Breast epithelium (tissue), 3 donors: ENCODE measurements around the gene BIN1.
A peak's percentile ranks its signal among the peaks of the same experiment; 100 is the strongest.

Experiments
- POLR2A ChIP-seq: fragments of 450-650 bp; IDR thresholded peaks from one replicate; pipeline ENCODE4 v1.6.1; 2016; ENCODE audit warnings: antibody characterized with exemption, mild to moderate bottlenecking, moderate library complexity
- POLR2AphosphoS5 ChIP-seq, 3 donors: sonication (generic); formaldehyde crosslinking; IDR thresholded peaks; one replicate each; pipeline ENCODE4 v1.6.1; 2017; ENCODE audit warnings: antibody characterized with exemption in 3 of 3
- TF ChIP-seq, protein P1 (sequence below), 3 donors: fragments of 450-650 bp; IDR thresholded peaks; one replicate each; pipeline ENCODE4 v1.5.1; 2016 to 2017; ENCODE audit warnings: antibody characterized with exemption in 3 of 3, mild to moderate bottlenecking in 3 of 3, moderate library complexity in 3 of 3

DNA sequence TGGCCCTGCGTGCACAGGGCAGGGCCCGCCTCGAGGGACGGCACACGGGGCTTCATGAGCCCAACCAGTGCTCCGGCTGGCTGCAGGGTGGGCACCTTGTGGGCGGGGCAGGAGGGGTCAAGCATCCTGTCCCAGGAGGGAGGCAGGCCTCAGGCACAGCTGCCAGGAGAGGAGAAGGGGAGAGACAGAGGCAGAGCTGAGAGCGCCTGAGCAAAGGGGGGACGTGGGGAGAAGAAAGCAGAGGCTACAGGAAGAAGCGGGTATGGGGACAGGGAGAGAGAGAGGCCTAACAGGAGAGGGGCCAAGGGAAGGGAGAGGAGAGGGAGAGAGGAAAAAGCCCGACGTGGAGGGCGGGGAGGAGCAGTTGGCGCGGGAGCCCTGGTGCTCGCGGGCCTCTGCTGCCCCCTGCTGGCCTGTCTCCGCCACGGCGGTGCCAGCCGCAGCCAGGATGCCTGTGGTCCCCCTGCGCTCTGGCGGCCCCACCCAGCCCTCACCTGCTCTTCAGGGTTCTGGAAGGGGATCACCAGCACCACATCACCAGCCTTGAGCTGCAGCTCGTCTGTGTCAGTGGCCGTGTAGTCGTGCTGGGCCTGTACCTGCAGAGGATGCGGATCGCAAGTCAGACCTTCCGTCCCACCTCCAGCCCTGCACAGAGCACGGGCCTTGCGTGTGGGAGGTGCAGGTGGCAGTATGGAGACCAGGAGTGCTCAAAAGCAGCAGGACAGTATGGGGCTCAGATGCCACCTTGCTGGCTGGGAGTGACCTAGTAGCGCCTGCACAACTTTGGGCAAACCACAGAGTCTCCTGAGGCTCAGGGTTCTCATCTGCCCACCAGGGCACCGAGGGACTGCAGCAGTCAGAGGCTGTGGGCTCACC is 56.8 kb downstream of the BIN1 start:
- TF ChIP-seq, protein P1, sequence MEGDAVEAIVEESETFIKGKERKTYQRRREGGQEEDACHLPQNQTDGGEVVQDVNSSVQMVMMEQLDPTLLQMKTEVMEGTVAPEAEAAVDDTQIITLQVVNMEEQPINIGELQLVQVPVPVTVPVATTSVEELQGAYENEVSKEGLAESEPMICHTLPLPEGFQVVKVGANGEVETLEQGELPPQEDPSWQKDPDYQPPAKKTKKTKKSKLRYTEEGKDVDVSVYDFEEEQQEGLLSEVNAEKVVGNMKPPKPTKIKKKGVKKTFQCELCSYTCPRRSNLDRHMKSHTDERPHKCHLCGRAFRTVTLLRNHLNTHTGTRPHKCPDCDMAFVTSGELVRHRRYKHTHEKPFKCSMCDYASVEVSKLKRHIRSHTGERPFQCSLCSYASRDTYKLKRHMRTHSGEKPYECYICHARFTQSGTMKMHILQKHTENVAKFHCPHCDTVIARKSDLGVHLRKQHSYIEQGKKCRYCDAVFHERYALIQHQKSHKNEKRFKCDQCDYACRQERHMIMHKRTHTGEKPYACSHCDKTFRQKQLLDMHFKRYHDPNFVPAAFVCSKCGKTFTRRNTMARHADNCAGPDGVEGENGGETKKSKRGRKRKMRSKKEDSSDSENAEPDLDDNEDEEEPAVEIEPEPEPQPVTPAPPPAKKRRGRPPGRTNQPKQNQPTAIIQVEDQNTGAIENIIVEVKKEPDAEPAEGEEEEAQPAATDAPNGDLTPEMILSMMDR (IDR thresholded peaks at IDR 0.05), result peak; percentile 54 to 78 (median 71)
- TF ChIP-seq POLR2AphosphoS5 (IDR thresholded peaks at IDR 0.05) (no peak), POLR2A (no peak)
